ENCODE data around the gene ZDHHC22. TPM values are rescaled to one million over a fixed set of nuclear protein-coding genes. Genes with fewer than 3 reads are reported as not detected.

The ZDHHC22 gene
- total RNA-seq, 1 donor from 2014 or later: 0.30 TPM

DNA sequence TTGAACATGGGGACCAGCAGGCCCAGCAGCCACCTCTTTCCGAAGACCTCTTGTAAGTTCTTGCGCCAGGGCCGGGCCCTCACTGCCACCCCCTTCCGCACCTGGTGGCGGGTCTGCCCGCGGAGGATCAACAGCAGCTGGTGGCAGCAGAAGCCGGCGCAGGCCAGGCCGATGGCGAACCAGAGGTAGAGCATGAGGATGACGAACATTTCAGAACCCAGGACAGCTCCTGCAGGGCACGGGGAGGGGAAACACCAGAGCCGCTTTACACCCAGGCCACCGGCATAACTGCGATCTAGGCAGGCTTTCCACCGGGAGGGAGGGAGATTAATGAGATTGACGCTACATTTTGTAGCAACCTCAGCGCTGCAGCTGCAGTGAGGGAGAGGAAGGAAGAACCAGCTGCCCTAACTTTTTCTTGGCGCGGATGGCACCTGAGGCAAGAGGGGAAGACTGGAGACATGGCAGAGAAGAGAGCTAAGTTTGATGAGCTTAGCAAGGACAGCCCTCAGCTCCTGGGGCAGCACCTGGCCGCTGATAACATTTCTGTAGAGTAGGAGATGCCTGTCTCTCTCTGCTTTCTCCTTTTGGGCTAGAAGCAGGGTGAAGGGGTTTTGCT, 7.8 kb downstream of the ZDHHC22 start:
- Mint-ChIP-seq H3K27me3 (ENCODE audit: low read depth) (peaks cover 66% of the 10 kb centered on the region), H3K36me3 (ENCODE audit: low read depth) (peaks cover 2% of the 10 kb centered on the region), H3K4me3 (ENCODE audit: unreplicated experiment) (no peak overlapping the region), H3K27ac (ENCODE audit: unreplicated experiment) (no peak overlapping the region), H3K9me3 (ENCODE audit: low read depth) (no peaks in the 10 kb centered on the region), H3K4me1 (ENCODE audit: low read depth) (peaks cover 3% of the 10 kb centered on the region)
- DNase-seq (ENCODE audit: low spot score): no peak
- TF ChIP-seq, protein P1, sequence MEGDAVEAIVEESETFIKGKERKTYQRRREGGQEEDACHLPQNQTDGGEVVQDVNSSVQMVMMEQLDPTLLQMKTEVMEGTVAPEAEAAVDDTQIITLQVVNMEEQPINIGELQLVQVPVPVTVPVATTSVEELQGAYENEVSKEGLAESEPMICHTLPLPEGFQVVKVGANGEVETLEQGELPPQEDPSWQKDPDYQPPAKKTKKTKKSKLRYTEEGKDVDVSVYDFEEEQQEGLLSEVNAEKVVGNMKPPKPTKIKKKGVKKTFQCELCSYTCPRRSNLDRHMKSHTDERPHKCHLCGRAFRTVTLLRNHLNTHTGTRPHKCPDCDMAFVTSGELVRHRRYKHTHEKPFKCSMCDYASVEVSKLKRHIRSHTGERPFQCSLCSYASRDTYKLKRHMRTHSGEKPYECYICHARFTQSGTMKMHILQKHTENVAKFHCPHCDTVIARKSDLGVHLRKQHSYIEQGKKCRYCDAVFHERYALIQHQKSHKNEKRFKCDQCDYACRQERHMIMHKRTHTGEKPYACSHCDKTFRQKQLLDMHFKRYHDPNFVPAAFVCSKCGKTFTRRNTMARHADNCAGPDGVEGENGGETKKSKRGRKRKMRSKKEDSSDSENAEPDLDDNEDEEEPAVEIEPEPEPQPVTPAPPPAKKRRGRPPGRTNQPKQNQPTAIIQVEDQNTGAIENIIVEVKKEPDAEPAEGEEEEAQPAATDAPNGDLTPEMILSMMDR (IDR thresholded peaks at IDR 0.05): no peak

DNA sequence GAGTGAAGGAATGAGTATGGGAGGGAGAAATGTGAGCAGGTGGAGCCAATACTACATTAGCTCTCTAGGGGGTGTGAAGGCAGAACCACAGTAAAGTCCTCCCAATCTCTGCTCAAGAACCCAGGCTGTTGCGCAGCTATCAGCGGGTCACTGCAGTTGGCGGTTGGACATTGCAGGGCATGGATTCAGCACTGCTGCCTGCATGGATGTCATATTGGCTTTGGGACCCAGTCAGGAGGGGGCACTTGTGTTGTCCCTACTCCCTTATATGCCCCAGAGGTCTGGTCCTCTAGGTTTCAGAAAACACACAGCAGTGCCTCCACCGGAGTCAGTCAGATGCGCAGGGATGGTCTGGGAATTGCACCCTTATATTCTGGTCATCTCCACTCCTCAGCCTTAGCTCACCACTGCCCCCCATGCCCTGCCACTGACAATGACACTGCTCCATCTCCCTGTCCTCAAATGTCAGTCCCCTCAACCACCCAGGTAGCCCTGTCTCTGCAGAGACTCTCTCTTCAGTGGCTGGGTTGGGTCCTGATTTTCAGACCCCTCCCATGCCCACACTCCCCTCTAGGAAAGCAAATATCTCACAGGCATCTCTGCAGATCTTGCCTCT, 9.6 kb downstream of the ZDHHC22 start:
- TF ChIP-seq, protein P1 (IDR thresholded peaks at IDR 0.05): no peak
- peaks cover 64% of the 10 kb centered on the region for H3K27me3 Mint-ChIP-seq (ENCODE audit: low read depth)
- no peak for DNase-seq (ENCODE audit: low spot score)
- no peaks in the 10 kb centered on the region for H3K9me3 Mint-ChIP-seq (ENCODE audit: low read depth)
- H3K4me1 Mint-ChIP-seq (ENCODE audit: low read depth): peaks cover 3% of the 10 kb centered on the region
- no peak overlapping the region for H3K27ac Mint-ChIP-seq (ENCODE audit: unreplicated experiment)
- H3K4me3 Mint-ChIP-seq (ENCODE audit: unreplicated experiment): no peak overlapping the region
- no peaks in the 10 kb centered on the region for H3K36me3 Mint-ChIP-seq (ENCODE audit: low read depth)

DNA sequence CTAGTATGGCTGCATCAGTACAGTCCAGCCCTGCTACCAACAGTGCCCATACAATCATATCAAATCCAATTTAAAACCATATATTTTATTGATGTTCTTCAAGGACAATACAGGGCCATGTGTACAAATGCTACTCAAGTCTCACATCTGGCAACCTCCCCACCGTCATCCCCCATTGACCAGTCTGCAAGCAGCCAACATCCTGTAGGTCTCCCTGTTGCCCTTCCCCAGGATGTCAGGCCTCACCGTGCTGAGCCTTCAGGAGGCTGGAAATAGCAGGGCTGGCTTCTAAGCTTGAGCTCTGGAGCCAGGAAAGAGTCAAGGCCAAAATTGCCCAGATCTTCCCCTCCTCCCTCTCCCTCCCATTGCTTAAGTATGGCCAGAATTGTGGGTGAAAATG, 10.4 kb downstream of the ZDHHC22 start:
- H3K27me3 Mint-ChIP-seq (ENCODE audit: low read depth): peaks cover 62% of the 10 kb centered on the region
- no peak overlapping the region for H3K27ac Mint-ChIP-seq (ENCODE audit: unreplicated experiment)
- peaks cover 3% of the 10 kb centered on the region for H3K4me1 Mint-ChIP-seq (ENCODE audit: low read depth)
- no peak overlapping the region for H3K4me3 Mint-ChIP-seq (ENCODE audit: unreplicated experiment)
- no peaks in the 10 kb centered on the region for H3K36me3 Mint-ChIP-seq (ENCODE audit: low read depth)
- TF ChIP-seq, protein P1 (IDR thresholded peaks at IDR 0.05): no peak
- no peaks in the 10 kb centered on the region for H3K9me3 Mint-ChIP-seq (ENCODE audit: low read depth)
- no peak for DNase-seq (ENCODE audit: low spot score)

DNA sequence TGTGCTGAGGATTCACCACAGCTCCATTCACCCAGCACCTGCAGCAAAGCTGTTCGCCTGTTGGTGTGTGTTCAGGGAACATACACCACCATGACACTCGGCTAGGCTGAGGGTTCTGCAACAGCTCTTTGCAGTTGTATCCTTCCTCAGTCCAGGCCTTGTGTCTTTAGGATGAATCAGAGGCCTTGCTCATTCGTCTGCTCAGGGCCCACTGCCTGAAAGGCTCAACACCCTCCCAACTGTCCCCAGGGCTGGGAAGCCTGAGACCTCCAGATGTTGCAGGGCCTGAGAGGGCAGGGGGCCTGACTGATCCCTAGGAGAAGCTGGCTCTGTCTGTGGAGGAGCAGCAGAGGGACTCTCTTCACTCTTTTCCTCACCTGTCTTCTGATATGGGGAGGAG, 11.2 kb downstream of the ZDHHC22 start:
- peaks cover 5% of the 10 kb centered on the region for H3K4me1 Mint-ChIP-seq (ENCODE audit: low read depth)
- no peaks in the 10 kb centered on the region for H3K36me3 Mint-ChIP-seq (ENCODE audit: low read depth)
- DNase-seq (ENCODE audit: low spot score): no peak
- no peak overlapping the region for H3K4me3 Mint-ChIP-seq (ENCODE audit: unreplicated experiment)
- no peak overlapping the region for H3K27ac Mint-ChIP-seq (ENCODE audit: unreplicated experiment)
- peaks cover 68% of the 10 kb centered on the region for H3K27me3 Mint-ChIP-seq (ENCODE audit: low read depth)
- TF ChIP-seq, protein P1 (IDR thresholded peaks at IDR 0.05): no peak
- H3K9me3 Mint-ChIP-seq (ENCODE audit: low read depth): no peaks in the 10 kb centered on the region

DNA sequence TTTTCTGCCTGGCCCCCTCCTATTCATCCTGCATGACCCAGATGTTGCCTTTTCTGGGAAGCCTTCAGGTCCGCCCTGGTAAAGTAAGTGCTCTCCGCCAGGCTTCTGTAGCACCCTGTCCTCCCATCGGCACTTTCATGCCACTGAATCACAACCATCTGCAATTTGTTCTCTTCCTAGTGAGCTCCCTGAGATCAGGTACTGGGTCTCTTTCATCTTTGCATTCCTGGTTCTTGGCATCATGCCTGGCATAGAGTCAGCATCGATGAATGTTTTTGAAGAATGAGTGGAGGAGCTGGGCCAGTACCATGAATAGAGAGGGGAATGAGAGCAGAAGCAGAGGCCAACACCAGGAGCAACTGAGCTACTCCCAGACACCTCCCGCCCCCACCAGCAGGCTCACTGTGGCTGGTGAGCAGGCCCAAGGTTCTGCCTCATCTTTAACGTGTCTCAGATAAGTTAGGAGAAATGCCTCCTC, 13.1 kb downstream of the ZDHHC22 start:
- Mint-ChIP-seq H3K4me1 (ENCODE audit: low read depth) (peaks cover 9% of the 10 kb centered on the region), H3K9me3 (ENCODE audit: low read depth) (no peaks in the 10 kb centered on the region), H3K4me3 (ENCODE audit: unreplicated experiment) (no peak overlapping the region), H3K27ac (ENCODE audit: unreplicated experiment) (no peak overlapping the region), H3K36me3 (ENCODE audit: low read depth) (no peaks in the 10 kb centered on the region), H3K27me3 (ENCODE audit: low read depth) (peaks cover 59% of the 10 kb centered on the region)
- TF ChIP-seq, protein P1 (IDR thresholded peaks at IDR 0.05): no peak
- no peak for DNase-seq (ENCODE audit: low spot score)

Data from chondrocyte (in vitro differentiated cells).